ENCODE results near the gene FLRT2.

Gene FLRT2

GRCh38 chr14:85565862-85566296 is 35.9 kb downstream of the FLRT2 start:
- DNase-seq, result no peak

GRCh38 chr14:85566603-85567002 is 36.7 kb downstream of the FLRT2 start:
- DNase-seq, result no peak

- no peak for DNase-seq
Measured at GRCh38 chr14:85572011-85572410, 42.1 kb downstream of the FLRT2 start.

GRCh38 chr14:85572845-85573244 is 42.9 kb downstream of the FLRT2 start:
- no peak for DNase-seq

GRCh38 chr14:85573406-85573805 is 43.5 kb downstream of the FLRT2 start:
- DNase-seq, result no peak

- DNase-seq, result no peak
Measured at GRCh38 chr14:85574853-85575616, 45.1 kb downstream of the FLRT2 start.

- DNase-seq, result no peak
Measured at GRCh38 chr14:85575617-85575898, 45.6 kb downstream of the FLRT2 start.

GRCh38 chr14:85576218-85576617 is 46.3 kb downstream of the FLRT2 start:
- DNase-seq, result no peak

- DNase-seq, result no peak
Measured at GRCh38 chr14:85576848-85577542, 47.1 kb downstream of the FLRT2 start.

GRCh38 chr14:85577543-85578114 is 47.7 kb downstream of the FLRT2 start:
- DNase-seq, result no peak

GRCh38 chr14:85578357-85578756 is 48.4 kb downstream of the FLRT2 start:
- no peak for DNase-seq

GRCh38 chr14:85578930-85579329 is 49.0 kb downstream of the FLRT2 start:
- DNase-seq, result no peak

- no peak for DNase-seq
Measured at GRCh38 chr14:85579942-85580341, 50.0 kb downstream of the FLRT2 start.

GRCh38 chr14:85580536-85581140 is 50.7 kb downstream of the FLRT2 start:
- no peak for DNase-seq

GRCh38 chr14:85581691-85582090 is 51.7 kb downstream of the FLRT2 start:
- no peak for DNase-seq

- DNase-seq, result no peak
Measured at GRCh38 chr14:85583380-85583779, 53.4 kb downstream of the FLRT2 start.

- DNase-seq, result no peak
Measured at GRCh38 chr14:85584481-85584880, 54.5 kb downstream of the FLRT2 start.

- DNase-seq, result no peak
Measured at GRCh38 chr14:85587151-85587711, 57.3 kb downstream of the FLRT2 start.

- DNase-seq, result no peak
Measured at GRCh38 chr14:85590784-85591183, 60.8 kb downstream of the FLRT2 start.

- no peak for DNase-seq
Measured at GRCh38 chr14:85594217-85594616, 64.3 kb downstream of the FLRT2 start.

- DNase-seq, result no peak
Measured at GRCh38 chr14:85595981-85596380, 66.0 kb downstream of the FLRT2 start.

GRCh38 chr14:85596562-85596961 is 66.6 kb downstream of the FLRT2 start:
- DNase-seq, result peak; percentile 32

- DNase-seq, result no peak
Measured at GRCh38 chr14:85597701-85598100, 67.8 kb downstream of the FLRT2 start.

- no peak for DNase-seq
Measured at GRCh38 chr14:85599939-85600338, 70.0 kb downstream of the FLRT2 start.

All from NCI-H1436 treated with DMSO at 0.1 percent for 48 hours (cell line).